KOPT-K1 (cell line): ENCODE results near the gene POLN.

Source experiments
- H3K27ac ChIP-seq: fragments of 200-600 bp; sonication (generic); 2 replicates; pipeline ENCODE4 v1.5.1; 2016; ENCODE audit warnings: antibody characterized with exemption, mild to moderate bottlenecking, low read depth, low read length; ENCODE audit not compliant: poor library complexity, severe bottlenecking
- H3K36me3 ChIP-seq: fragments of 200-600 bp; sonication (generic); 2 replicates; pipeline ENCODE4 v1.5.1; 2017; ENCODE audit warnings: antibody characterized with exemption, mild to moderate bottlenecking, low read length, moderate library complexity; ENCODE audit not compliant: insufficient read depth
- H3K9me3 ChIP-seq: fragments of 200-600 bp; sonication (generic); 2 replicates; pipeline ENCODE4 v1.5.1; 2017; ENCODE audit warnings: antibody characterized with exemption, low read length, mild to moderate bottlenecking; ENCODE audit not compliant: insufficient read depth, poor library complexity, severe bottlenecking

The POLN gene

DNA sequence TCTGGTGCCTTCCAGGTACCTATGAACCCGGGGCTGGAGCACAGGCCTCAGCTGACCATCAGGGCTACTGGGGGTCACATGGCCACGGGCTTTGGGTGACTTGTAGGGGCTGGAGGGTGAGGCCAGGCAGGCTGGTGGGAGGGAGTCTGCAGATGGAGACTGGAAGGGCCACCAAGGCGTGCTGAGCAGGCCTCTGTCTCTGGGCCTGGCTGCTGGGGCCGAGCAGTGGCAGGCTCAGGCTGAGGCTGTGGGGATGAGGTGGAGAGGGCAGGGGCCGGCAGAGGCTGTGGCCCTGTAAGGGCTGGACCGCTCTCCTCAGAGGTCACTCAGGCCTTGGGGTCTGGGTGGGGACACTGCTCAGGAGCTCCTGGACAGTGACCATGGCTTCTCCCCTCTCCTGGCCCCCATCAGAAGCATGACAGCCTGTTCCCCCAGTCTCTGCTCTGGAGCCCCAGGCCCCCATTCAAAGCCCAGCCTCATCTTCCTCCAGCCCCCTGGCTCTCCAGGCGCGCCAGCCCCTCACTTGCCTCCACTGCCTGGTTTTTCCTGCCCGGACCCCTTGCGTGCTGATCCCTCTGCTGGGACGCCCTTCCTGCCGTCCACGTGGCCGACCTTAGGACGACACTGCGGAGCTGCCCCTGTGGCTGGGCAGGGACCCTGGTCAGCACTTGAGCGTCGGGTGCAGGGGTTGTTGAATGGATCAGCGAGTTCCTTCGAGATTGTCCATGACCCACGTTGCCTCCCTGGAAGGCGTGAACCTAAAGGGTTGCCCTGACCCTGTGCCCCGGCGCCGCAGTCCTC is 193.9 kb downstream of the POLN start:
- H3K36me3 ChIP-seq = no peaks in the 10 kb centered on the region
- H3K27ac ChIP-seq = no peak overlapping the region
- H3K9me3 ChIP-seq = no peaks in the 10 kb centered on the region

DNA sequence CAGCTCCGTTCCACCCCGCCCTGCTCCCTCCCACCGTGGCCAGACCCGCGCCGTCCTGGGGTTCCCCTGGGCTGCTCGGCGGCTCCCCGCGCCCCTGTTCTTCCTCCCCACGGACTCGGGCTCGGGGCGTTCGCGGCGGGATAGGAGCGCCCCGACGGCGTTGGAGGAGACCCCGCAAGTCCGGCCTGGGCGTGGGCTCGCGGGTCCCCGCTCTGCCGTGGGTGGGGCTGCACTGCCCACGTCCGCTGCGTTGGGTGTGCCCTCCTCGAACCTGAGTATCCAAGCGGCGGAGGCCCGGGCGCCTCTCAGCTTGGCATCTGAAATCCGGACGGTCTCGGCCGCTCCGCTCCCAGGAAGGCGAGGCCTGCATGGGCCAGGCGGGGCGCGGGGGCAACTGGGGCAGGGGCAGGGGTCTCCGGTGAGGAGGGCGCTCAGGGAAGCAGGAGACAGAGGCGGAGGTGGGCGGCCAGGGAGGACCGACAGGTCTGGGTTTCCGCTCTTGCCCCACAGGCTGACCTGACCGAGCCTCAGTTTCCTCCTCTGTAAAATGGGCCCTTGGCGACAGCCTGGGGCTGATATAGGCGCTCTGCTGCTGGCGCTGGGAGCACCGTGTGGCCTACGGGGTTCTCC is 194.8 kb downstream of the POLN start:
- Histone ChIP-seq H3K36me3 (no peaks in the 10 kb centered on the region), H3K27ac (no peak overlapping the region), H3K9me3 (no peaks in the 10 kb centered on the region)

DNA sequence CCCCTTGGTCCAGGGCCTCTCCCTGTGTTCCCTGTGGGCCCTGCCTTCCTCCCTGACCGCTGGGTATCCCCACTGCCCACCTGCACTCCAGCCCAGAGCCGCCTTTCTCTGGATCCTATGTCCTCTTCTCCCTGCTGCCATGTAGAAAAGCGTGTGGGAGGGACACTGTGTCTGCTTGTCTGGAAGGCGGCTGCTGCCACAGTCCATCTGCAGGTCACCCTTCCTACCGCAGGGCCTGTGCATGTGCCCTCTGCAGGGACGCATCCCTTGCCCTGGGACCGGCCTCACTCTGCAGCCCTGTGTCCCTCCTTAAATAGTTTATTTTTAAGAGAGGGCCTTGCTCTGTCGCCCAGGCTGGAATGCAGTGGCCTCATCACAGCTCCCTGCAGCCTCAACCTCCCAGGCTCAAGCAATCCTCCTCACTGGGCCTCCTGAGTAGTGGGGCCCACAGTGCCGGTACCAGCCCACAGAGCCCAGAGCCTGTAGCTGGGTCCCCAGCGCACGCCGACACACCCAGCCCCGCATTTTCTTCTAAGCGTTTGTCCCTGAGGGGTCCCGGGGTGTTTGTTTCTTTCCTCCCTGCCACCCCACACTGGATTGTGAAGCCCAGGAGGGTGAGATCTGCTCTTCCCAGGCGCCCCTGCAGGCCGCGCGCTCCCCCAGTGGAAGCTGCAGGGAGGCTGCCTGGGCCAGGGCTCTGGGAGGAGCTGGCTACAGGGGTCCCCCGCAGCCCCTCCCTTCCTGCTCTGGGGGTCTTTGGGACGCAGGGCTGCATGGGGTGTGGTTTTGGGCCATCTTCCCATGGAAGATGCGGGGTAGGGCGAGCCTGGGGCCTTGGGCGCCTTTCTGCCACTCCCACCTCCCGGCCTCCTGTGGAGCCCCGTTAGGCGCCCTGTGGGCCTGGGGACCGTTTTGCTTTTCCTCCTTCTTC is 195.6 kb downstream of the POLN start:
- H3K9me3 ChIP-seq = no peaks in the 10 kb centered on the region
- no peak overlapping the region for H3K27ac ChIP-seq
- H3K36me3 ChIP-seq = no peaks in the 10 kb centered on the region

DNA sequence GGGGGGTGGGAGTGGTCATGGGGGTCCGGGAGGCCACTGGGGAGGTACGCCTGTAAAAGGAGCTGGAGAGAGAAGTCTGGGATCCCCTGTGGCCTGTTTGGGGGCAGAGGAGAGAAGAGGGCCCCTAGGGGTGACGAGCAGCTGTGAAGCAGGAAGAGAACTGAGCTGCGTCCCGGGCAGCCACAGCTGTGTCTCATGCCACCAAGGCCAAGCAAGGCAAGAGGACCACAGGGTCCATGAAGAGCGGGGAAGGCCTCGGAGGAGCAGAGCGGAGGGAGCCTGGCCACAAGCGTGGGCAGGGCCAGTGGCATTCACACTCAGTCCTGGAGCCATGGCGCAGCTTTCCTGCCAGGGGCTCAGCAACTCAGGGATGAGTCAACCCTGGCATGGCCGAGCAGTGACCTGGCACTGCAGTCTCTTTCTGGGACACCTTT is 196.4 kb downstream of the POLN start:
- Histone ChIP-seq H3K27ac (no peak overlapping the region), H3K9me3 (no peaks in the 10 kb centered on the region), H3K36me3 (no peaks in the 10 kb centered on the region)

DNA sequence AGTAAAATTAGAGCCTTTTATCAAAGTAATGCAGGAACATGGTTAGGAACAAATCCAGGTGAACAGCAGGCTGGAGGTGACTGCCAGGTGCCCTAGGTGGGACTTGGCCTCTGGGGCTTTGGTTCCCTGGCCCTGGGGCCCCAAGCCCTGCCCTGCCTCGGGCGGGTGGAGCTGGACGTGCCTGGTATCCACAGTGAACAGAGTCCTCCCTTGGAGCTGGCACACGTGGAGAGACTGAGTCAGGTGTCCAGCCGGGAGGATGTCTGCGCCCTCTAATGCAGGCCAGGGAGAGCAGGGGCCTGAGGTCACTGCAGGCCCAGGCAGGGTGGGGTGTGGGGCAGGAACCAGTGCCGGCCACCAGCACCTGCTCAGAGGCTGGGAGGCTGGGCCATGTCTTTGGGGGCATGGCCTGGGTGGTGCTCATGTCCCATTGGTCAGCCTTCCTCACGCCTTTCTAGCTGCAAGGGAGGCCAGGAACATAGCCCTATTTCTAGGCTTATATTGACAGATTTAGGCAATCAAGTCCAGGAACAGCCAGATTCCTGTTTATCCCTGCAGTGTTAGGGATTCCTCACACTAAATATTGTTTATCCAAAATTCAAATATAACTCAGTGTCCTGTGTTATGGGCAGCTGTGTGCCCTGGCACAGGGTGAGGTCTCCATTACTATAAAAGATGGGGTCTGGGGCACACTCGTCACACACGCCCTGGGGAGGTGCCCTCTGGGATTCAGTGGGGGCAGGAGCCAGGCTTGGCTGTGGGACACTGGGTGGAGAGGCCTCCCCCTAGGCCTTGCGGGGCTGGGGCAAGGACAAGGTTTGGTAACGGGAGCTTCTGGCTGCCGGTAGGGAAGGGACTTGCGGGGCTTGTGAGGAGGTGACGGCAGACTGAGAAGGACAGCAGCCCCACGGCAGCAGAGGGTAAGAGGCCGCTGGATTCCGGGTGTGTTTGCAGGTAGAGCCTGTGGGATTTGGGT is 197.1 kb downstream of the POLN start:
- H3K36me3 ChIP-seq = no peaks in the 10 kb centered on the region
- no peaks in the 10 kb centered on the region for H3K9me3 ChIP-seq
- H3K27ac ChIP-seq = no peak overlapping the region

DNA sequence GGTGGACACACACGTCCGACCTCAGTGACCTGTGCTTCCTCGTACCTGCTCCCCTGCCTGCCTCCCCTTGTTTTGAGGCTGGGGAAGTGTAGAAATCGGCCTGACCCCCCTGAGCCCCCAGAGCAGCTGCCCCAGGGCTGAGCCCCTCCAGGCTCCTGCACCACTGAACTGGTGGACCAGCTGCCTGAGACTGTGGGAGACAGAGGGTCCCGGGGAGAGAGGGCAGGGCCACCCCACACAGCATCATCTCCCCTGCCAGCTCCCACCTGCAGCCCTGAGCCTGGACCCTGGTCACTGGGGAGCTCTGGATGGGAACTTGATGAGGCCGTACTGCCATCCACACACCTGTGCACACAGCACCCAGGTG is 197.8 kb downstream of the POLN start:
- Histone ChIP-seq H3K36me3 (no peaks in the 10 kb centered on the region), H3K27ac (no peak overlapping the region), H3K9me3 (no peaks in the 10 kb centered on the region)

DNA sequence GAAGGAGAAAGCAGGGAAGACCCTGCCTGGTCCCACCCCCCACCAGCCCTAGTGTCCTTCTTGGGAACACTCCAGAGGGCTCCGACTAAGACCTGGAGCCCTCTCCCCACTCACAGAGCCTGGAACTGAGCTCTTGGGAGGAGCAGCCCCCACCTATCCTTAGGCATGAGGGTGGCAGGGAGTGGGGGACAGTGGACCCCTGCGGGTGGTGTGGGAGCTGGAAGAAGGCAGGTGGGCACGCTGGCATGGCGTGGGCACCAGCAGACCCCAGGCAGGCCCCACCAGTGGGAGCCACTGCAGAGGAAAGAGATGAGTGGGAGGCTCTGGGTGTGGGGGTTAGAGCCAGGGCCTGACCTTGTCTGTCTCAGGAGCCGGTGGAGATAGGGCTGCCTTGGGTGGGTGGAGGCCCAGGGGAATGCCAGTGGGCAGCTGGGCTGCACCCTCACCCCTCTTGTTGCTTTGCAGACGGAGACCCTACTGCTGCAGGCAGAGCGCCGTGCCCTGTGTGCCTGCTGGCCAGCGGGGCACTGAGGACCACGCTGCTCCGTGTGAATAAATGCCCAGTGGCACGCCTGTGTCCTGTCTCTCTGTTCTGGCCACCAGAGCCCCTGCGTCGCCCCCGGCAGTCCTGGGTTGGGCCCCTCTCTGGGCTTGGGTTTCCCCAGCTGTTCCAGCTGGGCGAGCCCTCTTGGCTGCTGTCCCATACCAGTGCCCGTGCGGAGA is 198.4 kb downstream of the POLN start:
- Histone ChIP-seq H3K36me3 (no peaks in the 10 kb centered on the region), H3K27ac (no peak overlapping the region), H3K9me3 (no peaks in the 10 kb centered on the region)

DNA sequence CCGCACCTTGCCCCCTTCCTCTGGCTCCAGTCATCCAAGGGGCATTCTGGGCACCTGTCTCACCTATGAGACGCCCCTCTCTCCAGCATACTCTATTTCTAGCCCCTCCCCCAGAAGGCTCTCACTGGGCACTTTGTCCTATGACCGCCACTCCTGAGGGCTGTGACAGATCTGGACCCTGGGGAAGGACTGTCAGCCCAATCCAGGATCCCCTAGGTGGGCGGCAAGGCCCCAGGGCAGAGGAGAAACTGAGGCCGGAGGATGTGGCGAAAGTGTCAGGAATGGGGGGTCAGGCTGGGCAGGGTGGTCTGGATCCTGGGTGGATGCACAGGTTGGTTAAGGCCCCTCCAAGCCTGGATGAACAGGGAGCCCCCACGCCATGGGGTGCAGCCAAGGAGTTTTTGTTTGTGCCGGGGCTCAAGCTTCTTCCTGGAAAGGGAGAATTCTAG is 198.9 kb downstream of the POLN start:
- H3K36me3 ChIP-seq = no peaks in the 10 kb centered on the region
- H3K27ac ChIP-seq = no peak overlapping the region
- no peaks in the 10 kb centered on the region for H3K9me3 ChIP-seq

DNA sequence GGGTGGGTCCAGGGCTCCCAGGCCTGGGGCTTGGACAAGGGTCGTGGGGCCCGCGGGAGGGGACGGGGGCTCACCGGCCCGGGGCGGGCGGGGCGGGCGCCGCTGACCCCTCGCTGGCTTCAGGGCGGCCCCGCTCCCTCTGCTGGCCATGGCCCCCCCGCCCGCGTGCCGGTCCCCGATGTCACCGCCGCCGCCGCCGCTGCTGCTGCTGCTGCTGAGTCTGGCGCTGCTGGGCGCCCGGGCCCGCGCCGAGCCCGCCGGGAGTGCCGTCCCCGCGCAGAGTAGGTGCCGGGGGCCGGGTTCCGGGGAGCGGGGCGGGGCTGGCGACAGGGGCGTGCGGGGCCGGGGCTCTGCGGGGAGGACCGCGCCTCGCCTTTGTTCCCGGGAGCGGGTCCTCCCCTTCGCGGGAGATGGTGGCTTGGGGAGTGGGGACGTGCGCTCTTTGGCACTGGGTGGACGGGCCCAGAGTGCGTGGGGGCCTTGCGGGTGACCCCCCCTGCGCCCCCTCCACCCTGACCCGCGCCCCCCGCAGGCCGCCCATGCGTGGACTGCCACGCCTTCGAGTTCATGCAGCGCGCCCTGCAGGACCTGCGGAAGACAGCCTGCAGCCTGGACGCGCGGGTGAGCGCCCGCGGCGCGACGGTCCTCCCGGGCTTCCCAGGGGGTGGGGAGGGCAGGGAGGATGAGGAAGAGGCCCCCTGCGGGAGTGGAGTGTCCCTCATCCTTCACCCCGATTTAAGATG is 199.5 kb downstream of the POLN start:
- H3K9me3 ChIP-seq = no peaks in the 10 kb centered on the region
- H3K27ac ChIP-seq = peak overlapping the region; percentile 30
- H3K36me3 ChIP-seq = no peaks in the 10 kb centered on the region

DNA sequence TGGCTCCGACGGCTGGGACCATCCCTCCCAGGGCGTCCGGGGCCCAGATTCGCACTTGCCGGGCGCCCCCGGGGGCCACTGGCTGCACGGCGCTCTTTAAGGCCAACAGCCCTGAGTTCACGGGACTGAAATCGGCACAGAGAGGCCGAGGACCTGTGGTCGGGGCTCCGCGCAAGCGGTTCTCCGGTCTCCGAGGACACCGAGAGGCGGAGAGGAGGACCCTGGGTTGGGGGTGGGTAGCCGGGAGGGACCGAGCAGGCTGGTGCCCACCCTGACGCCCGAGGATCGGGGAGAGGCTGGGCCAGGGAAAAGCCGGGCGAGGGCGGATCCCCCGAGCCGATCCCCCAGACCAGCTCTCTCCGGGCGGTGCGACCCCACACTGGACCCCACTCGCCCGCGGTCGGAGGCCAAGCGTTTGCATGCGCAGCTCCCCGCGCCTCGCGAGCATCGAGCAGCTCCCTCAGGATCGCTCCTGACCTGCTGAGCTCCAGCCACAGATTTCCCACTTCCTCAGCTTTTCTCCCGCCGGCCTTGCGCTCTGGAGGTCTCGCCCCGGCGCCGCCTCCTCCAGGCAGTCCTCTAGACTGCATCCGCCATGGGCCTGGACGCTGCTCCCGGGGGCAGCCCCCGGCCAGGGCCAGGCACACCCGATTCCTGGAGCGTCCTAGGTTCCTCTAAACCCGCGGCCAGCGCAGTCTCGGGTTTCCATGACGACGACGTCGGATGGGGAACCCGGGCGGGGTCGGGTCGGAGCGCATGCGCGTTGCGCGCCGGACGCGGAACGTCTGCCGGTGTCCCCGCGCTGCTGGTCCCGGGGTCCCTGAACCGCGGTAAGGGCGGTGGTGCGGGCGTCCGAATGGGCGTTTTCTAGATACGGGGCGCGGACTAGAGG is 200.4 kb downstream of the POLN start:
- Histone ChIP-seq H3K27ac (peak overlapping the region; percentile 30), H3K36me3 (no peaks in the 10 kb centered on the region)

DNA sequence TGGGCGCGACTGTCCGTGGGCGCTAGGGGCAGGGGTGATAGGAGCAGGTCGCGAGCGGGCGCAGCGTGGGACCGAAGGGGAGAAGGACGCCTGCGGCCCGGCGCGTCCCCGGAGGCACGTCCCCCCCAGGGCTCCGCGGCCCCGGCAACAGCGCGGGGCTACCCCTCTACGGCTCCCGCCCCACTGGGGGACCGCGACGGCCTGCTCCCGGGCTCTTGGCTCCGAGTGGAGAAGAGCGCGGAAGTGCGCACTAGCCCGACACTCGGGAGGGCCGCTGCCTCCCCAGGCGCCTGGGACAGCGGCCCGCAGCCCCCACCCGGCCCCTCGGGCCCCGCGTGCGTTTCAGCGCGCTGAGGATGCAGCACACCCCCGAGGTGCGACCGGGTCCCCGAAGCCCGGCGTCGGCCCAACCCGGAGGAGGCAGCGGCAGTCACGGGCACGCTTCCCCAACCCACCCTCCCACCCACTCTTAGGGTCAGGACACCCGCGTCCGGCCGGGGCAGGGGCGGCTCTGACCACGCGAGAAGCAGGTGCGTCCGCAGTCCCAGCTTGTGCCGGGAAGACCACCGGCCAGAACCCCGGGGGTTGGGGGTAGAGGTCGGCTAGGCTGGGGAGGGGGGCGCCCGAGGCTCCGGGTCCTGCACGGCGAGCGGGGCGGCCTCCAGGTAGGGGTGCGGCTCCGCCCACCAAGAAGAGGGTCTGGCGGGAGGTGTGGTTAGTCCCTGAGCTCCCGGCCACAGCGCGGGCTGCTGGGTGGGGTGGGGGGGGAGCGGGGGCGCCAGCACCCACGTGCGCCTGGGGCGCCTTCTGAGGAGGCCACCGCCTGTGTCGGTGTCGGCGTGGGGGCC is 201.3 kb downstream of the POLN start:
- Histone ChIP-seq H3K27ac (no peak overlapping the region), H3K36me3 (no peaks in the 10 kb centered on the region), H3K9me3 (no peaks in the 10 kb centered on the region)

More for the DNA sequence above, 200.4 kb downstream of the POLN start:
- no peaks in the 10 kb centered on the region for H3K9me3 ChIP-seq

DNA sequence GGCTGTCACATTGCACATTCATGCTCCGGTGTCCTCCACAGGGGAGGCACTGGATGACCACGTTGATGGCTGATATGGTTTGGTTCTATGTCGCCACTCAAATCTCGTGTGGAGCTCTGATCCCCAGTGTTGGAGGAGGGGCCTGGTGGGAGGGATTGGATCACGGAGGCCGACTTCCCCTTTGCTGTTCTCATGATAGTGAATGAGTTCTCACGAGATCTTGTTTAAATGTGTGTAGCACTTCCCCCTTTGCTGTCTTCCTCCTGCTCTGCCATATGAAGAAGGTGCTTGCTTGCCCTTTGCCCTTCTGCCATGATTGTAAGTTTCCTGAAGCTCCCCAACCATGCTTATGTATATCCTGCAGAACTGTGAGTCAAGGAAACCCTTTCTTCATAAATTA is 205.1 kb downstream of the POLN start:
- no peaks in the 10 kb centered on the region for H3K36me3 ChIP-seq
- no peaks in the 10 kb centered on the region for H3K9me3 ChIP-seq
- H3K27ac ChIP-seq = no peak overlapping the region
